Measurements from ENCODE around the gene CLCN1. TPM values are rescaled to one million over a fixed set of nuclear protein-coding genes. Genes with fewer than 3 reads are reported as not detected.

CLCN1 gene
- total and polyA plus RNA-seq, 2 of the 8 experiments (the other 6 are each of a cell fraction or from before 2014, with no cell fraction given) = 0.36 to 0.41 TPM

GRCh38 chr7:143281529-143281928 lies 34.4 kb upstream of the CLCN1 start:
- peaks cover 4% of the 10 kb centered on the region; the same call in 1 of the 2 replicates for H3K23me2 ChIP-seq (ENCODE audit: low read depth, low read length)
- no peak overlapping the region for H4K5ac ChIP-seq (ENCODE audit: insufficient read length, low read depth, low read length)
- H2AFZ ChIP-seq (ENCODE audit: low read length) = no peak overlapping the region
- no peak overlapping the region for H3K9ac ChIP-seq (replicated peaks in 1 of 4; ENCODE audit: extremely low read depth in 1 of 4, low read depth in 3 of 4, low read length in 3 of 4)
- H3K79me1 ChIP-seq (ENCODE audit: low read depth, low read length) = no peaks in the 10 kb centered on the region
- 94% methylated on average over 2 of the region's 2 CpGs; no CpG with 5 or more reads in 1 of the 2 experiments for WGBS, 2 experiments (ENCODE audit: extremely low coverage in 1 of 2, insufficient coverage in 1 of 2, insufficient read length in 1 of 2, insufficient replicate concordance in 2 of 2, low coverage in 1 of 2, low lambda C conversion rate in 2 of 2, missing lambda C conversion rate in 1 of 2)
- no peak overlapping the region for H3K23ac ChIP-seq (ENCODE audit: insufficient read length)
- H2BK5ac ChIP-seq (ENCODE audit: low read depth, low read length) = no peak overlapping the region
- H3K4me1 ChIP-seq (replicated peaks in 1 of 4; ENCODE audit: control insufficient read depth in 3 of 4, insufficient read depth in 4 of 4, low read length in 3 of 4) = peaks cover 9 to 12% (median 10%) of the 10 kb centered on the region in 4 experiments
- no peak overlapping the region for H3K27ac ChIP-seq (ENCODE audit: low read depth, low read length)
- peaks cover 2 to 8% (median 7%) of the 10 kb centered on the region in 4 experiments for H3K27me3 ChIP-seq (replicated peaks in 1 of 4; ENCODE audit: control insufficient read depth in 3 of 4, extremely low read depth in 1 of 4, insufficient read depth in 3 of 4, low read length in 3 of 4)
- no peaks in the 10 kb centered on the region for H4K20me1 ChIP-seq (replicated peaks in 1 of 2; ENCODE audit: control insufficient read depth in 1 of 2, insufficient read depth in 2 of 2, low read length in 2 of 2)
- H2BK120ac ChIP-seq (replicated peaks; ENCODE audit: low read depth, low read length) = no peak overlapping the region
- H2BK20ac ChIP-seq (ENCODE audit: low read length) = no peak overlapping the region
- H3K14ac ChIP-seq (ENCODE audit: insufficient read length) = no peak overlapping the region
- no peak overlapping the region for H3K18ac ChIP-seq (ENCODE audit: extremely low read depth, low read length)
- peaks cover 0 to 2% of the 10 kb centered on the region in 2 experiments; a peak in 1 of 4 replicates for H3K9me3 ChIP-seq (ENCODE audit: insufficient read depth in 2 of 2, low read depth in 1 of 2, low read length in 1 of 2)
- DNase-seq (ENCODE audit: low read depth in 1 of 2, low spot score in 2 of 2) (no peak), FAIRE-seq (no peak)
- no peak overlapping the region for H3K4me2 ChIP-seq (ENCODE audit: insufficient read depth in 1 of 2, low read depth in 2 of 2, low read length in 2 of 2)
- no peaks in the 10 kb centered on the region for H3K79me2 ChIP-seq (ENCODE audit: control insufficient read depth in 1 of 2, insufficient read depth in 2 of 2, low read length in 2 of 2)
- H2AK5ac ChIP-seq (ENCODE audit: low read depth, low read length) = no peak overlapping the region
- H3K4ac ChIP-seq (replicated peaks; ENCODE audit: insufficient read length, low read depth, low read length) = no peak overlapping the region
- no peak overlapping the region for H2BK12ac ChIP-seq (ENCODE audit: low read depth, low read length)
- no peak overlapping the region for H4K8ac ChIP-seq (ENCODE audit: extremely low read depth, insufficient read depth, low read length)
- no peak overlapping the region for H3K4me3 ChIP-seq (ENCODE audit: extremely low read depth in 1 of 4, insufficient read depth in 2 of 4, low read depth in 3 of 4, low read length in 4 of 4)
- H3K36me3 ChIP-seq (ENCODE audit: control insufficient read depth in 2 of 4, insufficient read depth in 4 of 4, low read length in 3 of 4) = no peaks in the 10 kb centered on the region
- CTCF ChIA-PET (ENCODE audit: partially characterized antibody) = interaction anchor here (1.2 to 3.8 kb wide), 6 partner anchors 13 to 66 kb away, joined by 3 to 21 read pairs (median 6); no protein-coding TSS in a partner anchor
- POLR2A ChIA-PET (ENCODE audit: partially characterized antibody) = interaction anchor here (2.4 kb wide), 1 partner anchor 18 kb away, joined by 8 read pairs; the partner anchor contains the start of gene GSTK1
- H3K56ac ChIP-seq (replicated peaks; ENCODE audit: insufficient read length, low read depth, low read length) = no peak overlapping the region
- H4K91ac ChIP-seq (replicated peaks; ENCODE audit: insufficient read length, low read length) = no peak overlapping the region
- no peak overlapping the region for H2BK15ac ChIP-seq (ENCODE audit: low read length)
- TF ChIP-seq ZNF274 (IDR thresholded peaks at IDR 0.05; ENCODE audit: borderline replicate concordance, extremely low read depth, low read length) (no peak), CTBP2 (IDR thresholded peaks at IDR 0.05; ENCODE audit: borderline replicate concordance, insufficient read depth, insufficient read length, low read length) (no peak), SRF (IDR thresholded peaks at IDR 0.05; ENCODE audit: low read depth, low read length) (no peak), E2F6 (IDR thresholded peaks at IDR 0.05) (no peak), SP4 (IDR thresholded peaks at IDR 0.05; ENCODE audit: low read length) (no peak), KDM4A (IDR thresholded peaks at IDR 0.05; ENCODE audit: low read depth, low read length, severe bottlenecking) (no peak), SP1 (IDR thresholded peaks at IDR 0.05; ENCODE audit: low read depth, low read length) (no peak), EZH2 (IDR thresholded peaks at IDR 0.05; ENCODE audit: low read depth, low read length, severe bottlenecking) (no peak), USF2 (IDR thresholded peaks at IDR 0.05; ENCODE audit: low read length) (no peak), SIN3A (conservative IDR thresholded peaks at IDR 0.05 in 1 of 2, IDR thresholded peaks at IDR 0.05 in 1 of 2; ENCODE audit: low read depth in 1 of 2, low read length in 2 of 2) (no peak), POLR2AphosphoS5 (IDR thresholded peaks at IDR 0.05; ENCODE audit: low read depth, low read length) (no peak), BACH1 (IDR thresholded peaks at IDR 0.05; ENCODE audit: low read length) (no peak)
